K562 (cell line): ENCODE results near the gene LRMDA. TPM values are rescaled to one million over a fixed set of nuclear protein-coding genes. Genes with fewer than 3 reads are reported as not detected.

Experiments used
- ATAC-seq: fragments of 200-7000 bp; cut with Tn5 transposase; 3 replicates; pipeline ENCODE4 v1.9.1; 2020; ENCODE audit warnings: moderate library complexity
- BruUV-seq: library from RNA; stranded (reverse); fragments of 400-500 nt; replicated peaks from 2 replicates; lab custom pipeline; 2021; lab: Mats Ljungman, UMichigan
- CTCF ChIA-PET: fragments of 300-600 bp; formaldehyde crosslinking; extraction: SDS; loops from one replicate; lab custom pipeline; 2021; ENCODE audit warnings: low intra/inter-chr PET ratio; lab: Yijun Ruan, JAX
- POLR2A ChIA-PET: fragments of 300-600, 350-650 bp; sonication (Branson Sonifier 250); formaldehyde crosslinking; extraction: SDS; loops from one replicate; lab custom pipeline; 2021; ENCODE audit warnings: antibody characterized with exemption, inconsistent platforms; lab: Yijun Ruan, JAX
- DNase-seq, 4 experiments: peaks; one replicate each; pipeline versions ENCODE4 v3.0.0 to v3.0.0-alpha.2; 2011 to 2018; ENCODE audit warnings: low spot score in 3 of 4, mixed read lengths in 3 of 4; ENCODE audit errors: extremely low read depth in 1 of 4
- FAIRE-seq: peaks from 2 replicates; lab custom pipeline; 2011; peaks lifted over from hg19 to GRCh38; lab: Jason Lieb, UNC
- H2AFZ ChIP-seq: 2 replicates; pipeline ENCODE4 v1.6.0; 2011; ENCODE audit warnings: low read depth, low read length, control low read depth, inconsistent platforms
- H3K27ac ChIP-seq: fragments of 200-600 bp; 3 replicates; pipeline ENCODE4 v1.8.0; 2011; ENCODE audit warnings: low read depth, mild to moderate bottlenecking, control low read depth, inconsistent platforms, low read length, moderate library complexity, mixed read lengths; ENCODE audit errors: extremely low read depth
- H3K27me3 ChIP-seq, 2 experiments: fragments of 300-600 bp in 1 of 2; 2 replicates in 1 of 2; 3 replicates in 1 of 2; pipeline versions ENCODE4 v1.6.0 to v1.8.0; 2011; ENCODE audit warnings: inconsistent platforms in 2 of 2, low read length in 2 of 2, mild to moderate bottlenecking in 1 of 2, mixed read lengths in 1 of 2, moderate library complexity in 1 of 2; ENCODE audit not compliant: control insufficient read depth in 2 of 2, insufficient read depth in 2 of 2
- H3K36me3 ChIP-seq: fragments of 300-600 bp; 3 replicates; pipeline ENCODE4 v1.8.0; 2011; ENCODE audit warnings: mild to moderate bottlenecking, low read length, inconsistent platforms; ENCODE audit not compliant: control insufficient read depth, insufficient read depth
- H3K4me1 ChIP-seq, 2 experiments: fragments of 200-600 bp in 1 of 2; replicated peaks in 1 of 2; 2 replicates in 1 of 2; 3 replicates in 1 of 2; pipeline versions ENCODE4 v1.5.1 to v1.8.0; 2011; ENCODE audit warnings: inconsistent platforms in 2 of 2, low read length in 2 of 2, mild to moderate bottlenecking in 1 of 2, mixed read lengths in 1 of 2, moderate library complexity in 1 of 2; ENCODE audit not compliant: control insufficient read depth in 2 of 2, insufficient read depth in 2 of 2
- H3K4me2 ChIP-seq: 2 replicates; pipeline ENCODE4 v1.6.1; 2011; ENCODE audit warnings: low read length, control low read depth, inconsistent platforms, mixed read lengths; ENCODE audit not compliant: insufficient read depth
- H3K4me3 ChIP-seq: fragments of 200-600 bp; sonication (generic), shearing (Covaris generic); 2 replicates; pipeline ENCODE4 v1.5.1; 2016; ENCODE audit warnings: control low read depth, inconsistent platforms
- H3K79me2 ChIP-seq: fragments of 200-600 bp; 3 replicates; pipeline ENCODE4 v1.8.0; 2011; ENCODE audit warnings: low read length, inconsistent platforms; ENCODE audit not compliant: control insufficient read depth, insufficient read depth
- H3K9ac ChIP-seq, 2 experiments: 2 replicates each; pipeline versions ENCODE4 v1.6.0 to v1.6.1; 2011; ENCODE audit warnings: low read depth in 2 of 2, low read length in 2 of 2, control low read depth in 1 of 2, inconsistent platforms in 1 of 2, mild to moderate bottlenecking in 1 of 2, mixed read lengths in 1 of 2; ENCODE audit not compliant: insufficient read depth in 1 of 2
- H3K9me1 ChIP-seq: one replicate; pipeline ENCODE4 v1.6.0; 2011; ENCODE audit warnings: inconsistent platforms, mild to moderate bottlenecking, low read length, moderate library complexity; ENCODE audit not compliant: control insufficient read depth, insufficient read depth
- H3K9me3 ChIP-seq: replicated peaks from 2 replicates; pipeline ENCODE4 v1.5.1; 2011; ENCODE audit warnings: low read depth, low read length, inconsistent platforms; ENCODE audit not compliant: control insufficient read depth, insufficient read depth
- H4K20me1 ChIP-seq: replicated peaks from 2 replicates; pipeline ENCODE4 v1.6.1; 2011; ENCODE audit warnings: low read length, inconsistent platforms, mixed read lengths; ENCODE audit not compliant: control insufficient read depth, insufficient read depth
- C11orf30 ChIP-seq: fragments of 450-650 bp; IDR thresholded peaks from 2 replicates; pipeline ENCODE4 v1.6.1; 2016; ENCODE audit warnings: low read depth, mild to moderate bottlenecking
- CBX1 ChIP-seq: sonication (generic); IDR thresholded peaks from 2 replicates; pipeline ENCODE4 v1.6.1; 2016; ENCODE audit warnings: antibody characterized with exemption, low read depth, mild to moderate bottlenecking
- CREB3 ChIP-seq: fragments of 450-650 bp; conservative IDR thresholded peaks from 2 replicates; pipeline ENCODE4 v1.6.1; 2016; ENCODE audit warnings: missing genetic modification characterization, low read depth, mild to moderate bottlenecking, missing compliant biosample characterization, moderate library complexity
- DEAF1 ChIP-seq: fragments of 450-650 bp; formaldehyde crosslinking; IDR thresholded peaks from 2 replicates; pipeline ENCODE4 v1.4.0; 2020; ENCODE audit warnings: mild to moderate bottlenecking, moderate library complexity
- FOXA1 ChIP-seq: fragments of 450-650 bp; IDR thresholded peaks from 2 replicates; pipeline ENCODE4 v1.6.1; 2016; ENCODE audit warnings: mild to moderate bottlenecking, borderline replicate concordance
- HMGN3 ChIP-seq: IDR thresholded peaks from 2 replicates; pipeline ENCODE4 v1.6.1; 2011; ENCODE audit warnings: borderline replicate concordance, low read depth, mild to moderate bottlenecking, mixed read lengths, low read length; ENCODE audit not compliant: insufficient read length; ENCODE audit errors: extremely low read depth
- NELFE ChIP-seq: IDR thresholded peaks from 2 replicates; pipeline ENCODE4 v1.6.1; 2011; ENCODE audit warnings: mild to moderate bottlenecking; ENCODE audit not compliant: insufficient read depth, insufficient read length
- POLR2A ChIP-seq: fragments of 450-650 bp; conservative IDR thresholded peaks from 2 replicates; pipeline ENCODE4 v1.6.1; 2016
- SAP30 ChIP-seq: fragments of 200-600 bp; sonication (generic); IDR thresholded peaks from 2 replicates; pipeline ENCODE4 v1.6.1; 2012; ENCODE audit warnings: borderline replicate concordance, low read depth, mild to moderate bottlenecking, moderate library complexity, low read length, control low read depth, inconsistent platforms; ENCODE audit not compliant: insufficient read depth, poor library complexity, severe bottlenecking
- SNIP1 ChIP-seq: fragments of 450-650 bp; IDR thresholded peaks from 2 replicates; pipeline ENCODE4 v1.7.1; 2017; ENCODE audit warnings: low read depth, mild to moderate bottlenecking
- STAT6 ChIP-seq: sonication (generic); formaldehyde crosslinking; IDR thresholded peaks from 2 replicates; pipeline ENCODE4 v1.8.1; 2023; ENCODE audit warnings: mild to moderate bottlenecking, missing genetic modification reagents
- TAL1 ChIP-seq: fragments of 450-650 bp; IDR thresholded peaks from 2 replicates; pipeline ENCODE4 v1.6.1; 2016; ENCODE audit warnings: mild to moderate bottlenecking
- TBP ChIP-seq: optimal IDR thresholded peaks from 2 replicates; pipeline ENCODE3; 2011; ENCODE audit warnings: low read depth, low read length, improper control_type of control experiment
- TCF3 ChIP-seq: sonication (generic); formaldehyde crosslinking; IDR thresholded peaks from 2 replicates; pipeline ENCODE4 v1.4.0; 2020; ENCODE audit warnings: mild to moderate bottlenecking, missing genetic modification reagents
- ZNF224 ChIP-seq: sonication (generic); formaldehyde crosslinking; IDR thresholded peaks from 2 replicates; pipeline ENCODE4 v1.8.0; 2022; ENCODE audit warnings: mild to moderate bottlenecking, missing genetic modification reagents
- ZNF398 ChIP-seq: fragments of 250-450 bp; sonication (Bioruptor Pico); IDR thresholded peaks from 2 replicates; pipeline ENCODE4 v1.8.0; 2021; ENCODE audit warnings: moderate library complexity, mild to moderate bottlenecking, inconsistent platforms
- ZNF436 ChIP-seq: fragments of 250-450, 450-650 bp; sonication (Bioruptor Pico); formaldehyde crosslinking; IDR thresholded peaks from 2 replicates; pipeline ENCODE4 v1.7.0; 2020; ENCODE audit warnings: mild to moderate bottlenecking
- WGBS: fragments of 100-300 bp; shearing (Covaris generic); methylation state at CpG from one replicate; pipeline ENCODE4 v1.1.6; 2016; ENCODE audit warnings: low coverage, mixed read lengths; ENCODE audit not compliant: insufficient coverage; ENCODE audit errors: missing lambda C conversion rate; 5-methylcytosine and 5-hydroxymethylcytosine counted together
- in situ Hi-C: fragments of 300-500 bp; cut with MboI; formaldehyde crosslinking; loops from 4 replicates; pipeline ENCODE4 v1.15.0; 2018; ENCODE audit warnings: inconsistent platforms, mixed read lengths
- intact Hi-C: fragments of 100-400 bp; cut with micrococcal nuclease; formaldehyde crosslinking; loops from 2 replicates; pipeline ENCODE4 v1.14.2; 2022
- polyA plus RNA-seq, 8 experiments: library from polyadenylated mRNA; depleted of rRNA in 4 of 8; stranded (reverse) in 5 of 8; unstranded in 3 of 8; fragments of >200 nt; fragmentation: Nextera tagmentation in 2 of 8; fragmentation: Illumina TruSeq in 1 of 8; extraction: Ambion mirVana in 2 of 8; extraction: Trizol in 1 of 8; gene quantifications; 2 replicates each; pipeline versions ENCODE4 v1.2.1 to v1.2.3, GENCODE V29; 2011 to 2014; ENCODE audit warnings: inconsistent platforms in 1 of 8, missing spikeins in 1 of 8
- total RNA-seq, 7 experiments: library from RNA; depleted of rRNA in 6 of 7; stranded (reverse); fragments of >200 nt in 6 of 7; fragmentation: Illumina TruSeq in 2 of 7; extraction: Trizol in 2 of 7; gene quantifications; 2 replicates each; pipeline versions ENCODE4 v1.2.1 to v1.2.3, GENCODE V29; 2011 to 2021; ENCODE audit warnings: low replicate concordance in 1 of 7

The LRMDA gene
- total and polyA plus RNA-seq, 9 of the 15 experiments (the other 6 are each of a cell fraction or from before 2014, with no cell fraction given) = 0.25 TPM; not detected in 8

- in situ Hi-C loops (no loop called here), intact Hi-C loops (no loop called here)
- BruUV-seq = no TSS peak
- FAIRE-seq = no peak
- no peaks in the 10 kb centered on the region for H4K20me1 ChIP-seq
- H3K9me3 ChIP-seq = no peaks in the 10 kb centered on the region
- H3K9ac ChIP-seq = no peak overlapping the region
- H3K36me3 ChIP-seq = no peaks in the 10 kb centered on the region
- no peak overlapping the region for H3K4me3 ChIP-seq
- no peak for DNase-seq
- H3K27ac ChIP-seq = no peak overlapping the region
- no peaks in the 10 kb centered on the region for H3K4me1 ChIP-seq
- H3K79me2 ChIP-seq = no peaks in the 10 kb centered on the region
- no peak overlapping the region for H2AFZ ChIP-seq
- H3K4me2 ChIP-seq = no peak overlapping the region
- CTCF ChIA-PET = no interaction called here
- ATAC-seq = no peak
- POLR2A ChIA-PET = interaction anchor here (1.8 kb wide), 1 partner anchor 9 kb away, joined by 5 read pairs; no protein-coding TSS in a partner anchor
- 0% methylated on average over 3 of the region's 3 CpGs for WGBS
- H3K27me3 ChIP-seq = peaks cover 8 to 23% of the 10 kb centered on the region in 2 experiments; a peak in 4 of 5 replicates
- H3K9me1 ChIP-seq = no peaks in the 10 kb centered on the region
- TF ChIP-seq SAP30 (no peak), SNIP1 (no peak), CBX1 (no peak), ZNF436 (CRISPR knock-in tag) (no peak), CREB3 (no peak), ZNF398 (CRISPR knock-in tag) (no peak), POLR2A (no peak), FOXA1 (no peak), C11orf30 (no peak), ZNF224 (CRISPR knock-in tag) (no peak), TAL1 (no peak), DEAF1 (no peak), TBP (no peak), STAT6 (CRISPR knock-in tag) (no peak), HMGN3 (no peak), NELFE (no peak), TCF3 (CRISPR knock-in tag) (no peak)
Measured at GRCh38 chr10:75737580-75737949, 306.1 kb downstream of the LRMDA start.
